Liver (tissue), 9 donors: Measurements from ENCODE around the gene CGNL1. TPM values are rescaled to one million over a fixed set of nuclear protein-coding genes. Genes with fewer than 3 reads are reported as not detected.

Experiments
- DNase-seq: peaks from one replicate; pipeline ENCODE4 v3.0.0-alpha.2; 2017; ENCODE audit warnings: low spot score
- H3K27ac ChIP-seq, 2 donors: one replicate each; pipeline ENCODE4 v1.7.0; 2013; ENCODE audit warnings: inconsistent platforms in 2 of 2, low read length in 2 of 2, control low read depth in 1 of 2, low read depth in 1 of 2, mild to moderate bottlenecking in 1 of 2
- H3K27me3 ChIP-seq, 4 donors: one replicate each; pipeline versions ENCODE4 v1.6.1 to v1.7.0; 2013; ENCODE audit warnings: low read length in 3 of 4, inconsistent platforms in 1 of 4, mild to moderate bottlenecking in 1 of 4, moderate library complexity in 1 of 4; ENCODE audit not compliant: control insufficient read depth in 4 of 4, insufficient read depth in 4 of 4
- H3K36me3 ChIP-seq, 4 donors: one replicate each; pipeline versions ENCODE4 v1.6.1 to v1.7.0; 2013; ENCODE audit warnings: low read length in 3 of 4, mild to moderate bottlenecking in 3 of 4, low read depth in 1 of 4, moderate library complexity in 1 of 4; ENCODE audit not compliant: control insufficient read depth in 4 of 4, insufficient read depth in 3 of 4
- H3K4me1 ChIP-seq, 4 donors: one replicate each; pipeline versions ENCODE4 v1.6.1 to v1.7.0; 2013; ENCODE audit warnings: low read length in 3 of 4, mild to moderate bottlenecking in 3 of 4, moderate library complexity in 1 of 4; ENCODE audit not compliant: control insufficient read depth in 4 of 4, insufficient read depth in 4 of 4
- H3K4me3 ChIP-seq, 3 donors: one replicate each; pipeline versions ENCODE4 v1.6.1 to v1.7.0; 2013; ENCODE audit warnings: low read length in 3 of 3, control low read depth in 1 of 3, low read depth in 1 of 3, mild to moderate bottlenecking in 1 of 3
- H3K9ac ChIP-seq, 2 donors: one replicate each; pipeline ENCODE4 v1.7.0; 2013; ENCODE audit warnings: low read length in 2 of 2, mild to moderate bottlenecking in 2 of 2, moderate library complexity in 2 of 2, control low read depth in 1 of 2, low read depth in 1 of 2
- H3K9me3 ChIP-seq, 4 donors: one replicate each; pipeline versions ENCODE4 v1.6.1 to v1.7.0; 2013; ENCODE audit warnings: low read length in 3 of 4; ENCODE audit not compliant: control insufficient read depth in 4 of 4
- CTCF ChIP-seq: fragments of 150-350 bp; IDR thresholded peaks from 2 replicates; pipeline ENCODE4 v1.5.1; 2017; ENCODE audit warnings: improper control_type of control experiment, low read depth, low read length; ENCODE audit not compliant: missing input control
- EGR1 ChIP-seq, 2 donors: IDR thresholded peaks; 2 replicates each; pipeline ENCODE4 v1.6.1; 2016 to 2018; ENCODE audit warnings: antibody characterized with exemption in 2 of 2, low read depth in 2 of 2
- FOXA1 ChIP-seq: IDR thresholded peaks from 2 replicates; pipeline ENCODE4 v1.6.1; 2016; ENCODE audit warnings: antibody characterized with exemption
- FOXA2 ChIP-seq: IDR thresholded peaks from 2 replicates; pipeline ENCODE4 v1.6.1; 2016; ENCODE audit warnings: antibody characterized with exemption
- GABPA ChIP-seq, 2 donors: IDR thresholded peaks in 1 of 2; conservative IDR thresholded peaks in 1 of 2; 2 replicates each; pipeline ENCODE4 v1.6.1; 2016; ENCODE audit warnings: antibody characterized with exemption in 2 of 2, mild to moderate bottlenecking in 1 of 2, moderate library complexity in 1 of 2
- HNF4A ChIP-seq, 2 donors: conservative IDR thresholded peaks; 2 replicates each; pipeline ENCODE4 v1.6.1; 2016; ENCODE audit warnings: antibody characterized with exemption in 2 of 2, mild to moderate bottlenecking in 2 of 2
- HNF4G ChIP-seq: IDR thresholded peaks from 2 replicates; pipeline ENCODE4 v1.6.1; 2016; ENCODE audit warnings: antibody characterized with exemption
- JUND ChIP-seq, 2 donors: IDR thresholded peaks; 2 replicates each; pipeline ENCODE4 v1.6.1; 2016; ENCODE audit warnings: antibody characterized with exemption in 2 of 2
- MAX ChIP-seq: IDR thresholded peaks from 2 replicates; pipeline ENCODE4 v1.6.1; 2016; ENCODE audit warnings: antibody characterized with exemption
- NR2F2 ChIP-seq: IDR thresholded peaks from 2 replicates; pipeline ENCODE4 v1.6.1; 2016; ENCODE audit warnings: antibody characterized with exemption
- RAD21 ChIP-seq, 2 donors: IDR thresholded peaks; 2 replicates each; pipeline ENCODE4 v1.6.1; 2016; ENCODE audit warnings: antibody characterized with exemption in 2 of 2, mild to moderate bottlenecking in 2 of 2
- RXRA ChIP-seq, 2 donors: IDR thresholded peaks; 2 replicates each; pipeline ENCODE4 v1.6.1; 2017 to 2018; ENCODE audit warnings: antibody characterized with exemption in 2 of 2, mild to moderate bottlenecking in 1 of 2
- SP1 ChIP-seq: IDR thresholded peaks from 2 replicates; pipeline ENCODE4 v1.6.1; 2018; ENCODE audit warnings: antibody characterized with exemption, mild to moderate bottlenecking
- TAF1 ChIP-seq: conservative IDR thresholded peaks from 2 replicates; pipeline ENCODE4 v1.6.1; 2016; ENCODE audit warnings: antibody characterized with exemption, mild to moderate bottlenecking
- YY1 ChIP-seq: IDR thresholded peaks from 2 replicates; pipeline ENCODE4 v1.6.1; 2016; ENCODE audit warnings: antibody characterized with exemption, mild to moderate bottlenecking
- ZBTB33 ChIP-seq: IDR thresholded peaks from 2 replicates; pipeline ENCODE4 v1.6.1; 2016; ENCODE audit warnings: antibody characterized with exemption
- WGBS: extraction: QIAGEN DNeasy Blood & Tissue Kit; methylation state at CpG from one replicate; pipeline ENCODE4 v1.1.7; 2013; 5-methylcytosine and 5-hydroxymethylcytosine counted together
- polyA plus RNA-seq, 2 donors: library from polyadenylated mRNA; stranded (reverse) in 1 of 2; unstranded in 1 of 2; fragments of 200-250 nt in 1 of 2; fragments of >200 nt in 1 of 2; fragmentation: Nextera tagmentation in 1 of 2; extraction: Ambion mirVana in 1 of 2; gene quantifications; one replicate each; pipeline versions ENCODE4 v1.2.1 to v1.2.3, GENCODE V29; 2013 to 2015
- total RNA-seq, 2 donors: library from RNA; depleted of rRNA; stranded (reverse); fragments of >200 nt; gene quantifications; one replicate each; pipeline ENCODE4 v1.2.3, GENCODE V29; 2014
- TF ChIP-seq, protein P1 (sequence below): IDR thresholded peaks from 2 replicates; pipeline ENCODE4 v1.6.1; 2016; ENCODE audit warnings: antibody characterized with exemption
- TF ChIP-seq, protein P2 (sequence below): IDR thresholded peaks from 2 replicates; pipeline ENCODE4 v1.6.1; 2016; ENCODE audit warnings: antibody characterized with exemption, mild to moderate bottlenecking
- donor health status: healthy.
- donor health status: healthy.
- donor health status: healthy.
- donor health status: healthy.
- donor health status: healthy.

The CGNL1 gene
- total and polyA plus RNA-seq, 4 donors, result 12.0 to 31.9 (median 16.1) TPM

DNA sequence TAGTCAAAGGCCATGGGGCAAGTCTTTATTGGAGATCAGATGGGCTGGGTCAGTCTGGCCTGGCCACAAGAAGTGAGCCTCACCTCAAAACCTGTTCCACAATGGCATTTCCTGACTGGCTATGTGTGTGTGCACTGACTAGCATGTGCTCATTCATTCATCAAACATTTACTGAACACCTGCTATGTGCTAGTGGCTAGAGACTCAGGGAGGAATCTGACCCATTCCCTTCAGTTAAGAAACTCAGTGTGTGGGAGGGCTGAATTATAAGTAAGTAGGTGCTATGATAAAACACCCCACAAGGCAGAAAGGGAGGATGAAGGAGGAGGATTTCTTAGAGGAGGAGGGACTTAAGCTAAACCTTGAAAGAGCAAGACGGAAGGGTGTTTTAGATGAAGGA, 5.4 kb upstream of the CGNL1 start:
- Histone ChIP-seq H3K36me3 (no peaks in the 10 kb centered on the region), H3K27me3 (no peaks in the 10 kb centered on the region), H3K4me3 (no peak overlapping the region), H3K27ac (no peak overlapping the region), H3K9ac (no peak overlapping the region), H3K9me3 (no peaks in the 10 kb centered on the region), H3K4me1 (peaks cover 0 to 3% (median 1%) of the 10 kb centered on the region in 4 donors)
- 98% methylated on average over 1 of the region's 1 CpG for WGBS
- no peak for TF ChIP-seq NR2F2
- TF ChIP-seq HNF4G, result no peak
- no peak for DNase-seq

DNA sequence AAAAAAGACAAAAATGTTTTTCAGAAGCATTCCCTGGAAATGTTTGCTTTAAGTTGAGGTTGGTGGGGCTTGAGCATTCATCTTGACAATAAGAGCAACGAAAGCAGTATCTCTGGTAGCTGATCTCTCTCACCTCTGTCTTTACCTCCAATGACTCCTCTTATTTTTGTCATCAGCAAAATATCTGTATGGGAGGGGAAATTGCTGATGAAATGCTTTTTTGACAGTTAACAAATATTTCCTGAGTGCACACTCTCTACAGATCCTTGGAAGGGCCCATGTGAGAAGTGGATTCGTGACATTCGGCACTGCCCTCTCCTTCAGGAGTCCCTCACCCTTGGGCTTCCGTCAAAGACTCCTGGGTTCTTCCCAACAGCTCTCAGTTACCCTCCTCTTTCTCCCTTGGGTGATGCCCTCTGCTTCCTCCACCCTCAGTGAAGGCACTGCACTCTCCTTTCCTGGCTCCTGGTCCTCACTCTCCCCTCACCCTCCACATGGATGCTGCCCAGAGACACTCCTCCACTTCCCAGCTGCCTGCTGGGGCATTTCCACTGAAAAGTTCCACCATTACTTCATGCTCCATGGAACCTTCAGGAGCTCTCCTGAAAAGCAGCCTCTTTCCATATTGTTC, 2.9 kb upstream of the CGNL1 start:
- Histone ChIP-seq H3K4me1 (peaks cover 0 to 6% (median 2%) of the 10 kb centered on the region in 4 donors), H3K27ac (no peak overlapping the region), H3K36me3 (no peaks in the 10 kb centered on the region), H3K27me3 (no peaks in the 10 kb centered on the region), H3K4me3 (no peak overlapping the region), H3K9me3 (no peaks in the 10 kb centered on the region), H3K9ac (no peak overlapping the region)
- no peak for DNase-seq
- WGBS, result 89% methylated on average over 4 of the region's 4 CpGs
- TF ChIP-seq, protein P1, sequence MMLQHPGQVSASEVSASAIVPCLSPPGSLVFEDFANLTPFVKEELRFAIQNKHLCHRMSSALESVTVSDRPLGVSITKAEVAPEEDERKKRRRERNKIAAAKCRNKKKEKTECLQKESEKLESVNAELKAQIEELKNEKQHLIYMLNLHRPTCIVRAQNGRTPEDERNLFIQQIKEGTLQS, result no peak
- TF ChIP-seq YY1 (no peak), HNF4A (conservative IDR thresholded peaks at IDR 0.05) (no peak), HNF4G (no peak), FOXA1 (no peak), EGR1 (IDR thresholded peaks at IDR 0.05; ENCODE audit: low read depth in 2 of 2) (no peak), ZBTB33 (no peak), TAF1 (no peak), JUND (IDR thresholded peaks at IDR 0.05) (no peak), FOXA2 (no peak), CTCF (no peak), GABPA (IDR thresholded peaks at IDR 0.05 in 1 of 2, conservative IDR thresholded peaks at IDR 0.05 in 1 of 2) (no peak), MAX (no peak), RXRA (IDR thresholded peaks at IDR 0.05) (no peak), NR2F2 (no peak), RAD21 (IDR thresholded peaks at IDR 0.05) (no peak), SP1 (no peak)
- TF ChIP-seq, protein P2, sequence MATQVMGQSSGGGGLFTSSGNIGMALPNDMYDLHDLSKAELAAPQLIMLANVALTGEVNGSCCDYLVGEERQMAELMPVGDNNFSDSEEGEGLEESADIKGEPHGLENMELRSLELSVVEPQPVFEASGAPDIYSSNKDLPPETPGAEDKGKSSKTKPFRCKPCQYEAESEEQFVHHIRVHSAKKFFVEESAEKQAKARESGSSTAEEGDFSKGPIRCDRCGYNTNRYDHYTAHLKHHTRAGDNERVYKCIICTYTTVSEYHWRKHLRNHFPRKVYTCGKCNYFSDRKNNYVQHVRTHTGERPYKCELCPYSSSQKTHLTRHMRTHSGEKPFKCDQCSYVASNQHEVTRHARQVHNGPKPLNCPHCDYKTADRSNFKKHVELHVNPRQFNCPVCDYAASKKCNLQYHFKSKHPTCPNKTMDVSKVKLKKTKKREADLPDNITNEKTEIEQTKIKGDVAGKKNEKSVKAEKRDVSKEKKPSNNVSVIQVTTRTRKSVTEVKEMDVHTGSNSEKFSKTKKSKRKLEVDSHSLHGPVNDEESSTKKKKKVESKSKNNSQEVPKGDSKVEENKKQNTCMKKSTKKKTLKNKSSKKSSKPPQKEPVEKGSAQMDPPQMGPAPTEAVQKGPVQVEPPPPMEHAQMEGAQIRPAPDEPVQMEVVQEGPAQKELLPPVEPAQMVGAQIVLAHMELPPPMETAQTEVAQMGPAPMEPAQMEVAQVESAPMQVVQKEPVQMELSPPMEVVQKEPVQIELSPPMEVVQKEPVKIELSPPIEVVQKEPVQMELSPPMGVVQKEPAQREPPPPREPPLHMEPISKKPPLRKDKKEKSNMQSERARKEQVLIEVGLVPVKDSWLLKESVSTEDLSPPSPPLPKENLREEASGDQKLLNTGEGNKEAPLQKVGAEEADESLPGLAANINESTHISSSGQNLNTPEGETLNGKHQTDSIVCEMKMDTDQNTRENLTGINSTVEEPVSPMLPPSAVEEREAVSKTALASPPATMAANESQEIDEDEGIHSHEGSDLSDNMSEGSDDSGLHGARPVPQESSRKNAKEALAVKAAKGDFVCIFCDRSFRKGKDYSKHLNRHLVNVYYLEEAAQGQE, result no peak
